Stimulated activated naive CD8-positive, alpha-beta T cell treated with anti-CD3 and anti-CD28 coated beads, Interleukin-15, amount 100 ng/mL, for 72 hours (primary cell): ENCODE data around the gene USP34.
"Not testable (repeated sequence)": the region's sequence is repeated elsewhere in the genome, so short reads cannot be mapped to it uniquely, and the experiment has no call there.

Experiments used
- ATAC-seq: fragments of 150-1000 bp; cut with Tn5 transposase; 2 replicates; pipeline ENCODE4 v1.10.0; 2021; ENCODE audit warnings: mild to moderate bottlenecking, moderate library complexity
- DNase-seq, 2 donors: peaks; one replicate each; pipeline ENCODE4 v3.0.0; 2021 to 2022
- H3K27ac Mint-ChIP-seq, 2 donors: one replicate each; pipeline ENCODE4 v1.8.0; 2022; ENCODE audit warnings: mild to moderate bottlenecking in 2 of 2, mixed read lengths in 2 of 2, moderate library complexity in 2 of 2
- H3K27me3 Mint-ChIP-seq: one replicate; pipeline ENCODE4 v1.8.0; 2022; ENCODE audit warnings: mixed read lengths
- H3K4me1 Mint-ChIP-seq: one replicate; pipeline ENCODE4 v1.8.0; 2022; ENCODE audit warnings: mild to moderate bottlenecking, mixed read lengths
- H3K4me3 Mint-ChIP-seq, 2 donors: one replicate each; pipeline ENCODE4 v1.8.0; 2022; ENCODE audit warnings: mild to moderate bottlenecking in 2 of 2, mixed read lengths in 2 of 2, moderate library complexity in 1 of 2
- H3K9me3 Mint-ChIP-seq, 2 donors: one replicate each; pipeline ENCODE4 v1.8.0; 2022; ENCODE audit warnings: mixed read lengths in 2 of 2

Gene USP34

GRCh38 chr2:61419570-61419969 lies 51.3 kb downstream of the USP34 start:
- Mint-ChIP-seq H3K4me1 (peaks cover 50% of the 10 kb centered on the region), H3K27me3 (no peaks in the 10 kb centered on the region), H3K4me3 (no peak overlapping the region), H3K9me3 (no peaks in the 10 kb centered on the region), H3K27ac (no peak overlapping the region)
- DNase-seq (no peak), ATAC-seq (no peak)

GRCh38 chr2:61419129-61419528 lies 51.8 kb downstream of the USP34 start:
- H3K4me1 Mint-ChIP-seq, result peaks cover 50% of the 10 kb centered on the region
- ATAC-seq (peak; percentile 93), DNase-seq (peak; percentile 33 to 57)
- H3K27ac Mint-ChIP-seq, result no peak overlapping the region
- no peak overlapping the region for H3K4me3 Mint-ChIP-seq
- H3K27me3 Mint-ChIP-seq, result no peaks in the 10 kb centered on the region
- no peaks in the 10 kb centered on the region for H3K9me3 Mint-ChIP-seq

GRCh38 chr2:61416871-61417645 lies 53.8 kb downstream of the USP34 start:
- DNase-seq (no peak), ATAC-seq (no peak)
- Mint-ChIP-seq H3K27me3 (no peaks in the 10 kb centered on the region), H3K9me3 (no peaks in the 10 kb centered on the region), H3K27ac (no peak overlapping the region), H3K4me3 (no peak overlapping the region), H3K4me1 (peaks cover 35% of the 10 kb centered on the region)

- Mint-ChIP-seq H3K4me1 (peaks cover 38% of the 10 kb centered on the region), H3K27me3 (no peaks in the 10 kb centered on the region), H3K4me3 (no peak overlapping the region), H3K9me3 (no peaks in the 10 kb centered on the region), H3K27ac (no peak overlapping the region)
- DNase-seq, result no peak
- ATAC-seq, result no peak
Observed at GRCh38 chr2:61415265-61415664, 55.6 kb downstream of the USP34 start.

DNA sequence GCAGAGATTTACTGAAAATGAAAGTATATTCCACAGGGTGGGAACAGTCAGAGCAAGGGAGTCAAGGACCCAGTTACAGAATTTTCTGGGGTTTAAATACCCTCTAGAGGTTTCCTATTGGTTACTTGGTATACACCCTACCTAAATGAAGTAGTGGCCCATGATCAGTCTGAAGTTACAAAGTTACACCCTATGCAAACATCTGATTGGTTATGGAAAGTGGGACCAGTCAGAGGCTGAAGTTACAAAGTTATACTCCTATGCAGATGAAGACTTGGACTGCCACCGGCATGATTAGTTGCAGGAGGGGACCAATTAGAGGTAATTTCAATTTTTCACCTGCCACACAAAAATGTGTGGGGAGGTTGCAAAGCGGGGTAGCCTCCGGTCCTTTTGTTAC lies 56.2 kb downstream of the USP34 start:
- DNase-seq (no peak), ATAC-seq (no peak)
- Mint-ChIP-seq H3K4me3 (no peak overlapping the region), H3K27me3 (no peaks in the 10 kb centered on the region), H3K27ac (no peak overlapping the region), H3K9me3 (no peaks in the 10 kb centered on the region), H3K4me1 (peaks cover 37% of the 10 kb centered on the region)

DNA sequence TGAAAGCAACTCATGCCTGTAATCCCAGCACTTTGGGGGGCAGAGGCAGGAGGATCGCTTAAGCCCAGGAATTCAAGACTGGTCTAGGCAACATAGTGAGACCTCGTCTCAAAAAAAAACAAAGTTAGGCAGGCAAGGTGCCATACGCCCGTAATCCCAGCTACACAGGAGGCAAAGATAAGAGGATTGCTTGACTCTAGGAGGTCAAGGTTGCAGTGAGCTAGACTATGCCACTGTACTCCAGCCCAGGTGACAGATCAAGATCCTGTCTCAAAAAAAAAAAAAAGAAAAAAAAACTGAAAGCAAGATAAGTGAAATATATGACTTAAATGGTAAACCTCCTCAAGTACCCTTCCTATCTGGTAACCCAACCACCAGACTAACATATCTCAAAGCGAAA lies 59.8 kb downstream of the USP34 start:
- DNase-seq, result no peak
- peak overlapping the region in 1 of 2 donors; percentile 84 for H3K27ac Mint-ChIP-seq
- peaks cover 22% of the 10 kb centered on the region for H3K4me1 Mint-ChIP-seq

GRCh38 chr2:61410185-61410584 lies 60.7 kb downstream of the USP34 start:
- Mint-ChIP-seq H3K4me3 (no peak overlapping the region), H3K4me1 (peaks cover 22% of the 10 kb centered on the region), H3K27ac (no peak overlapping the region), H3K27me3 (no peaks in the 10 kb centered on the region), H3K9me3 (no peaks in the 10 kb centered on the region)
- ATAC-seq (no peak), DNase-seq (no peak)

More for the DNA sequence above, 59.8 kb downstream of the USP34 start:
- H3K27me3 Mint-ChIP-seq, result no peaks in the 10 kb centered on the region
- no peak overlapping the region for H3K4me3 Mint-ChIP-seq
- no peak for ATAC-seq
- no peaks in the 10 kb centered on the region for H3K9me3 Mint-ChIP-seq

- ATAC-seq (no peak), DNase-seq (no peak)
- H3K27ac Mint-ChIP-seq, result no peak overlapping the region
- no peaks in the 10 kb centered on the region for H3K27me3 Mint-ChIP-seq
- H3K9me3 Mint-ChIP-seq, result no peaks in the 10 kb centered on the region
- H3K4me3 Mint-ChIP-seq, result no peak overlapping the region
- H3K4me1 Mint-ChIP-seq, result peaks cover 6% of the 10 kb centered on the region
Observed at GRCh38 chr2:61405813-61406212, 65.1 kb downstream of the USP34 start.

DNA sequence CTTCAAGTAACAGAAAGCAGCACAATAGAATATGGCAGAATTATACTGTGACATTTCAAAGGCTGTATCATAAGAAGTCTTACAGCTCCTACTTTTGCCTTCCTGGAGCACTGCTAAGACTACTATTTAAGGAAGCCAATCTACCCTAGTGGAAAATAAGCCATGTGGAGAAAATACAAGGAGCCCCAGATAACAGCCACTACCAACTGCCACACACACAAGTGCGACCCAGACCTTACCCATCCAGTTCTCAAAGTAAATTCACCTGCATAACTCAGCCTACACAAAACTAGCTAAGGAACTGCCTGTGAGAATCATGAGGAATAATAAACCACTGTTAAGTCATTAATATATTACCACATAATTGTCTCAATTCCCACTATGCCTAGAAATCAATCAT lies 66.4 kb downstream of the USP34 start:
- Mint-ChIP-seq H3K4me1 (no peaks in the 10 kb centered on the region), H3K27ac (peak overlapping the region in 1 of 2 donors; percentile 72), H3K4me3 (no peak overlapping the region), H3K9me3 (no peaks in the 10 kb centered on the region), H3K27me3 (no peaks in the 10 kb centered on the region)
- DNase-seq, result no peak
- no peak for ATAC-seq

DNA sequence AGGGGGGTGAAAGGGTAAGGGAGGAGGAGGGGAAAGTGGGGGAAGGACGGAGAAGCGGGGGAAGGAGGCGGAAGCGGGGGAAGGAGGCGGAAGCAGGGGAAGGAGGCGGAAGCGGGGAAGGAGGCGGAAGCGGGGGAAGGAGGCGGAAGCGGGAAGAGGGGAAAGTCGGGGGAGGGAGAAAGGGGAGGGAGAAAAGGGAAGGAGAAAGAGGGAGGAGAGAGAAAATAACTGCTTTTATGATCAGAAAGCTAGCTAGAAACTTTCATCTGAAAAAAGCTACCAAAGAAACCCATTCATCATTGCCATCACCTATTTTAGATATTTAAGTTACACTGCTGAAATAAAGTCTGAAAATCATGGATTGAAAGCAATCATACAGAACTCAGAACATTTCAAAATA lies 72.5 kb downstream of the USP34 start:
- Mint-ChIP-seq H3K9me3 (no peaks in the 10 kb centered on the region), H3K4me1 (no peaks in the 10 kb centered on the region), H3K27ac (no peak overlapping the region), H3K27me3 (no peaks in the 10 kb centered on the region), H3K4me3 (no peak overlapping the region)
- ATAC-seq (no peak), DNase-seq (no peak)

- Mint-ChIP-seq H3K4me1 (no peaks in the 10 kb centered on the region), H3K27me3 (no peaks in the 10 kb centered on the region), H3K27ac (no peak overlapping the region), H3K4me3 (no peak overlapping the region), H3K9me3 (no peaks in the 10 kb centered on the region)
- ATAC-seq, result no peak
- no peak for DNase-seq
Observed at GRCh38 chr2:61396005-61396404, 74.9 kb downstream of the USP34 start.

GRCh38 chr2:61387588-61387987 lies 83.3 kb downstream of the USP34 start:
- H3K27me3 Mint-ChIP-seq, ATAC-seq, H3K9me3 Mint-ChIP-seq, H3K4me1 Mint-ChIP-seq, H3K27ac Mint-ChIP-seq, DNase-seq, H3K4me3 Mint-ChIP-seq: not testable (repeated sequence)

GRCh38 chr2:61380882-61381197 lies 90.0 kb downstream of the USP34 start:
- not testable (repeated sequence) for H3K9me3 Mint-ChIP-seq, ATAC-seq, DNase-seq, H3K4me3 Mint-ChIP-seq, H3K27me3 Mint-ChIP-seq, H3K4me1 Mint-ChIP-seq
- H3K27ac Mint-ChIP-seq, result peak overlapping the region in 1 of 2 donors; percentile 68

- no peaks in the 10 kb centered on the region for H3K9me3 Mint-ChIP-seq
- H3K4me1 Mint-ChIP-seq, result no peaks in the 10 kb centered on the region
- H3K27ac Mint-ChIP-seq, result no peak overlapping the region
- ATAC-seq (no peak), DNase-seq (no peak)
- no peaks in the 10 kb centered on the region for H3K27me3 Mint-ChIP-seq
- H3K4me3 Mint-ChIP-seq, result no peak overlapping the region
Observed at GRCh38 chr2:61380056-61380881, 90.6 kb downstream of the USP34 start.

GRCh38 chr2:61379521-61379920 lies 91.4 kb downstream of the USP34 start:
- H3K27ac Mint-ChIP-seq, result no peak overlapping the region
- H3K27me3 Mint-ChIP-seq, result no peaks in the 10 kb centered on the region
- ATAC-seq, result no peak
- no peak for DNase-seq
- no peaks in the 10 kb centered on the region for H3K9me3 Mint-ChIP-seq
- H3K4me1 Mint-ChIP-seq, result no peaks in the 10 kb centered on the region
- H3K4me3 Mint-ChIP-seq, result no peak overlapping the region

DNA sequence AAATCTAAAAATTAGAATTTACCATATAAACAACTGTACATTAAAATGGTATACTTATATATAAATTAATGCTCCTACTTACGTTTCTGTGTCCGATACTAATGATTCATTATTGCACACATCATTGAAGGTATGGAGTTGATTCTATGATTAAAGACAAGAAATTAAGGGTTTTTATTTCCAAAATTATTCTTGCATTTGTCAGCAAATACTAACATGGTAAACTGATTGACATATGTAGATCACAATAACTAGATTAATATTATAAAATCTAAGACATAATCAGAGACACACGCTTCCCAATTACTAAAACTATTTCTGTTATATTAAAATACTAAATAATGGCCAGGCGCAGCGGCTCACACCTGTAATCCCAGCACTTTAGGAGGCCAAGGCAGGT lies 92.6 kb downstream of the USP34 start:
- Mint-ChIP-seq H3K4me3 (no peak overlapping the region), H3K27ac (no peak overlapping the region), H3K9me3 (no peaks in the 10 kb centered on the region), H3K4me1 (no peaks in the 10 kb centered on the region), H3K27me3 (no peaks in the 10 kb centered on the region)
- ATAC-seq (no peak), DNase-seq (no peak)
